ENCODE measurements around the gene CCDC85A. TPM values are rescaled to one million over a fixed set of nuclear protein-coding genes. Genes with fewer than 3 reads are reported as not detected.

CCDC85A gene
- total RNA-seq, 1 donor from 2014 or later: not detected

DNA sequence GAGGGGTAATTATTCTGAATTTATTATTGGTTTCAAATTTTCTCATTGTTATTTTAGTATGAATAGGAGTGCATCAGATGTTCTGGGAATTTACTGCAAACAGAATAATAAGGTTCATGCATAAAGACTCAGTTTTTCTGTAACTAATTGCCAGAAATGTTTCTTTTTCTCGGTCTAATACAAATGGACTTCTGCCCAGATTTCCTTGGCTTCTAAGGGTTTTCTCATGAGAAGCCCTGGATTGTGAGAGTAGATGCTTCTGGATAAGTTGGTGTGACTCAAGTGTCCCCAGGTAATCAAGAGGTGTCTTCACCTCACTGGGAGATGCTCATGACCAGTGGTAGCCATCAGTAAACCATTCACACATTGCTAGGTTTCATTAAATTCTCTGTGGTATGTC is 78.5 kb downstream of the CCDC85A start:
- intact Hi-C loops (cut with micrococcal nuclease): no loop called here
- H3K4me1 Mint-ChIP-seq (ENCODE audit: low read depth): no peaks in the 10 kb centered on the region
- H3K27ac Mint-ChIP-seq: no peak overlapping the region
- no peaks in the 10 kb centered on the region for H3K27me3 Mint-ChIP-seq (ENCODE audit: low read depth)
- no peak for DNase-seq (ENCODE audit: low spot score)
- H3K4me3 Mint-ChIP-seq (ENCODE audit: low read depth): no peak overlapping the region
- no peaks in the 10 kb centered on the region for H3K36me3 Mint-ChIP-seq (ENCODE audit: low read depth)
- H3K9me3 Mint-ChIP-seq: peaks cover 7% of the 10 kb centered on the region

DNA sequence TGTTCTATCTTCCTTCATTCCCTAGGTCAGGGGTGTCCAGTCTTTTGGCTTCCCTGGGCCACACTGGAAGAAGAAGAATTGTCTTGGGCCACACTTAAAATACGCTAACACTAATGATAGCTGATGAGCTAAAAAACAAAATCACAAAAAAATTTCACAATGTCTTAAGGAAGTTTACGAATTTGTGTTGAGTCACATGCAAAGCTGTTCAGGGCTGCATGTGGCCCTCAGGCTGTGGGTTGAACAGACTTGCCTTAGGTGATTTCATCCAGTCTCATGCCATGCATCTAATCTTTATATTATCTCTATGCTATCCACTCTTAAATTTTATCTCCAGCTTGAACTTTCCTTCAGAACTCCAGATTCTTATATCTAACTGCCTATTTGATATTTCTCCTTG is 80.1 kb downstream of the CCDC85A start:
- no peak for DNase-seq (ENCODE audit: low spot score)
- no peak overlapping the region for H3K4me3 Mint-ChIP-seq (ENCODE audit: low read depth)
- peaks cover 7% of the 10 kb centered on the region for H3K9me3 Mint-ChIP-seq
- H3K4me1 Mint-ChIP-seq (ENCODE audit: low read depth): no peaks in the 10 kb centered on the region
- H3K36me3 Mint-ChIP-seq (ENCODE audit: low read depth): no peaks in the 10 kb centered on the region
- no peaks in the 10 kb centered on the region for H3K27me3 Mint-ChIP-seq (ENCODE audit: low read depth)
- intact Hi-C loops (cut with micrococcal nuclease): no loop called here
- no peak overlapping the region for H3K27ac Mint-ChIP-seq

DNA sequence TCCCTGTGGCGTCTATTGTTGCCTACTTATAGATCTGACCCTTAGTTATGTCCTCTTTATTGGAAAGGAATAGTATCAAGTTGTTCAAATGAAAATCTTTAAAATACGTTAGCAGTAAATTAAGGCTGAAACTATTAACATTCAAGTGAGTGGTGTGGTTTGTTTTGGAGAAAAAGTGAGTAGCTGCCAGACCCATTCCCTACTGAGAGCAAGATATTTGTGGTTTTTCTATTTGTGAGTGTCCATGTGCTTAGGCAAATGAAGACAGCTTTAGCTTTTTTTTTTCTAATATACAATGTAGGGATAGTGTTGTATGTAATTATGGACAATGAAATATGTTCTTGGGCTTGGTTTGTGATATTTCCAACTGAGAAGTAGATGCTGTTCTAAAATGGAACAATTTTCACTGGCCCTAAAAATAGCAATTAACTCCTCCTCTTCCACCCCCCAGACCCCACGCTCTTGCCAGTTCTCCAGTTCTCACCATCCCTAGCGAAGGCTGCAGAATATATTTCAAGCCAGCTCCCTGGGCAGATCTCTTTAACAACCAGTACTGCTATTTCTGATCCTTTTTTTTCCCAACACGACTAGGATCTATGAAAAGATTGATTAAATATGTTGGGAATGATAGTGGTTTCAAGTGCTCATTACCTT is 83.1 kb downstream of the CCDC85A start:
- Mint-ChIP-seq H3K27ac (no peak overlapping the region), H3K4me1 (ENCODE audit: low read depth) (no peaks in the 10 kb centered on the region), H3K36me3 (ENCODE audit: low read depth) (no peaks in the 10 kb centered on the region), H3K27me3 (ENCODE audit: low read depth) (no peaks in the 10 kb centered on the region), H3K9me3 (peaks cover 7% of the 10 kb centered on the region), H3K4me3 (ENCODE audit: low read depth) (no peak overlapping the region)
- DNase-seq (ENCODE audit: low spot score): no peak
- intact Hi-C loops (cut with micrococcal nuclease): no loop called here

DNA sequence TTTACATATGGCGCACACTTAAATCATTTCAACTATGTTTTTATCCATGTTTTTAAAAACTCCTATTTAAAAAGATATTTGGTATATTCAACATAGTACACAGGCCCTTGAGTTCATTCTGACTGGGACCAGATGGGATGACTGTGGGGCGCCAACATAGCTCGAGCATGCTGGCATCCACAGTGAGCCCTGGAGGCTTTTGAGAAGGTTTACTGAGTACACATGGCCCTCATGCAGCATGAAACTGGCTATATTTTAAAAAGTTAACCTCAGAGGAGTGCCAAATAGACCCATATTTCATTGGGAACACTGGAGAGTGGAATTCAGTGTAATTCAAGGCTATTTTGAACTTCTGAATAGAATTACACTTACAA is 83.6 kb downstream of the CCDC85A start:
- Mint-ChIP-seq H3K9me3 (peaks cover 7% of the 10 kb centered on the region), H3K4me3 (ENCODE audit: low read depth) (no peak overlapping the region), H3K4me1 (ENCODE audit: low read depth) (no peaks in the 10 kb centered on the region), H3K27me3 (ENCODE audit: low read depth) (no peaks in the 10 kb centered on the region), H3K36me3 (ENCODE audit: low read depth) (no peaks in the 10 kb centered on the region), H3K27ac (no peak overlapping the region)
- intact Hi-C loops (cut with micrococcal nuclease): no loop called here
- DNase-seq (ENCODE audit: low spot score): no peak

DNA sequence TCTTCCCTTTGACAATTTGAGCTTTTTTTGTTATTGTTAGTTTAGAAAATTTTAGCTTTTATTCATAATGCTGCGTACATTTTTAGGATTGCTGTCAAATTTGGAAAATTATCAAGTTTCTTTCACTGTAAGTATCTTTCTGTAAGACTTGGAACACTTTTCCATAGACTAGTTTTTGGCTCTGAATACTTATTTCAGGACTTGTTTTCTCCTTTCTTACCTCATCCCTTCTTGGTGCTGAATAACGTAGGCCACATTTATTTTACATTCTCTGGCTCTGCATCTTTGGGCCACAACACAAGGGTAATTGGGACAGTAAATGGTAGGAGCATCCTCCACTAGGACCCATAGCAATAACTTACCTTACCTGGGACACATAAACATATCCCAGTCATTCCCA is 85.1 kb downstream of the CCDC85A start:
- no peak for DNase-seq (ENCODE audit: low spot score)
- H3K27me3 Mint-ChIP-seq (ENCODE audit: low read depth): no peaks in the 10 kb centered on the region
- H3K27ac Mint-ChIP-seq: no peak overlapping the region
- intact Hi-C loops (cut with micrococcal nuclease): no loop called here
- no peaks in the 10 kb centered on the region for H3K36me3 Mint-ChIP-seq (ENCODE audit: low read depth)
- H3K4me1 Mint-ChIP-seq (ENCODE audit: low read depth): no peaks in the 10 kb centered on the region
- H3K9me3 Mint-ChIP-seq: peaks cover 7% of the 10 kb centered on the region
- H3K4me3 Mint-ChIP-seq (ENCODE audit: low read depth): no peak overlapping the region

DNA sequence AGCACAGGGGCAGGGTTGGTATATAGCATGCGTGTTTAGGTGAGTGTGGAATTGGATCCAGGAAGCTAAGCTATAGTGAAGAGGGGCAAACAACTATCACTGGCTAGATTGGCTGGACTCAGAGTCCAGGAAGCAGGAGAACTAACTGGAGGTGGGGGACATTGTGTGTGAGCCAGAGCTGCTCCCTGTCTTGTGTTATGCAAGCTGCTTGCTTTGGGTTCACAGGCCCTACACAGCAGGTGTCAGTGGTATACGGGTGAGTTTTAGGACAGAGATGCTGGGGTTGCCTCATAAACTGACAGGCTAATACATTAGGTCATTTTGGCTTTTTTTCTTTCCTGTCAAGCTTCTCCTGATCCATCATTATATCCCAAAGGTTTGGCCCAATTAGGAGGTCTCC is 87.5 kb downstream of the CCDC85A start:
- no peak for DNase-seq (ENCODE audit: low spot score)
- no peak overlapping the region for H3K27ac Mint-ChIP-seq
- H3K4me3 Mint-ChIP-seq (ENCODE audit: low read depth): no peak overlapping the region
- no peaks in the 10 kb centered on the region for H3K27me3 Mint-ChIP-seq (ENCODE audit: low read depth)
- H3K9me3 Mint-ChIP-seq: peaks cover 7% of the 10 kb centered on the region
- H3K4me1 Mint-ChIP-seq (ENCODE audit: low read depth): no peaks in the 10 kb centered on the region
- intact Hi-C loops (cut with micrococcal nuclease): no loop called here
- H3K36me3 Mint-ChIP-seq (ENCODE audit: low read depth): no peaks in the 10 kb centered on the region

DNA sequence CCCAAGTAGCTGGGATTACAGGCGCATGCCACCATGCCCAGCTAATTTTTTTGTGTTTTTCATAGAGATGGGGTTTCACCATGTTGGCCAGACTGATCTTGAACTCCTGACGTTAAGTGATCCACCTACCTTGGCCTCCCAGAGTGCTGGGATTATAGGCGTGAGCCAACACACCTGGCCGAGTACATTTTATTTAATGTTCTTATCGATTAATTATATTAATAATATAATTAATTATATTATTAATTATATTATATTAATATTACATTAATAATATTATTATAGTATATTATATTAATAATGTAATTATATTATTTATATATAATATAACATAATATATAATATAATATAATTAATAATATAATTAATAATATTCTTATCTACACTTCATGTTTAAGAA is 101.4 kb downstream of the CCDC85A start:
- intact Hi-C loops (cut with micrococcal nuclease): no loop called here
- Mint-ChIP-seq H3K27ac (no peak overlapping the region), H3K4me1 (ENCODE audit: low read depth) (no peaks in the 10 kb centered on the region), H3K27me3 (ENCODE audit: low read depth) (no peaks in the 10 kb centered on the region), H3K9me3 (peaks cover 12% of the 10 kb centered on the region), H3K36me3 (ENCODE audit: low read depth) (no peaks in the 10 kb centered on the region), H3K4me3 (ENCODE audit: low read depth) (no peak overlapping the region)
- no peak for DNase-seq (ENCODE audit: low spot score)

DNA sequence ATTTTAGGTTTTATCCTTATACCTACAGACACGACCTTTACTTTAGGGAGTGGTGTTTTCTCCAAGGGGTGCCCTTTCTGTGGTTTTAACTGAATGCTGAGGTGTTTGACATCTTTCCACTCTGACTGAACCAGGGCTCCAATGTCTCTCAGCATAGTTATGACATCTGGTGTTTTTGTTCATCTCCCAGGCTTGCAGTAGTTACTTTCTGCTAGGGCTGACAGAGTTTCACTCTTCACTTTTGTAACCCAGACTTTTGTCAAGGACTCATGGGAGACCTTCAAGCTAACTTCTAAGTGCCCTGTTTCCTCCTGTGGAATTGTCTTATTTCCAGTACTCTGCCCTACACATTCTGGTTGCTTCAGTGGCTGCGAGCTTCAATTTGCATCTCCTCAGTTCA is 103.1 kb downstream of the CCDC85A start:
- DNase-seq (ENCODE audit: low spot score): no peak
- Mint-ChIP-seq H3K9me3 (peaks cover 12% of the 10 kb centered on the region), H3K4me1 (ENCODE audit: low read depth) (no peaks in the 10 kb centered on the region), H3K36me3 (ENCODE audit: low read depth) (no peaks in the 10 kb centered on the region), H3K27ac (no peak overlapping the region), H3K4me3 (ENCODE audit: low read depth) (no peak overlapping the region), H3K27me3 (ENCODE audit: low read depth) (no peaks in the 10 kb centered on the region)
- intact Hi-C loops (cut with micrococcal nuclease): no loop called here

DNA sequence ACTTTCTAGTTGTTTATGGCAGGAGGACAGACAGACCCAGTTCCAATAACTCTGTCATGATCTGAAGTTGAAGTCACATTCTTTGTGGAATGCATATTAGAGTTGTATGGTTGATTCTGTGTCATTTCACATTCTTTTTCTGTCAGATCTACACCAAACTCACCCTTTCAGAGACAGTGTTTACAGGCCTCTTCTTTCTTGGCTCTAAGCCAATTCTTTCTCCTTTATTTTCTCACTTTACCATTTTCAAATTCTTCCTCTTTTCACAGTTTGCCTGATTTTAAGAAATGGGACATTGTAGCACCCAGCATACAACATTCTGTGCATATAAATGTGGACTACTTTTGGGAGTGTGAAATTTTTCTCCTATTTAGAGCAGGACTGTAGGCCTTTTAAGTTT is 103.7 kb downstream of the CCDC85A start:
- no peak overlapping the region for H3K4me3 Mint-ChIP-seq (ENCODE audit: low read depth)
- intact Hi-C loops (cut with micrococcal nuclease): no loop called here
- peaks cover 12% of the 10 kb centered on the region for H3K9me3 Mint-ChIP-seq

DNA sequence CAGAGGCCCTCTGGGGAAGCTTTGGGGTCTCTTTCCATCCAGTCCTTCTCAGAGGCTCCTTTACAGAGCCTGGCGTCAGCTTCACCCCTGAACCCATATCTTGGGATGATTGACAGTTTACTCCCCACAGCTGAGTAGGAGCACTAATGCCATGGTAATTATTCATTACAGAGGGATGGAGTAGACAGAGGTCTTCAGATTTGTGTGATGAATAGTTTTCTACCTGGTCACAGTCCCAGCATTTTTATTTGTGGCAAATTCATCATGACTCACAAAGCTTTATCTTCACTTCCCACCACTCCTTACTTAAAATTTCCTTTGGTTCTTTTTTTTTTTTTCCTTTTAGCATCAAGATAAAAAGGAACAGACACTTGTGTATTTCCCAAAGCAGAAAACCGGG is 104.2 kb downstream of the CCDC85A start:
- H3K27me3 Mint-ChIP-seq (ENCODE audit: low read depth): no peaks in the 10 kb centered on the region
- H3K4me1 Mint-ChIP-seq (ENCODE audit: low read depth): no peaks in the 10 kb centered on the region
- no peak for DNase-seq (ENCODE audit: low spot score)
- intact Hi-C loops (cut with micrococcal nuclease): no loop called here
- H3K27ac Mint-ChIP-seq: no peak overlapping the region
- H3K9me3 Mint-ChIP-seq: peaks cover 12% of the 10 kb centered on the region
- H3K4me3 Mint-ChIP-seq (ENCODE audit: low read depth): no peak overlapping the region
- H3K36me3 Mint-ChIP-seq (ENCODE audit: low read depth): no peaks in the 10 kb centered on the region

More for the DNA sequence above, 103.7 kb downstream of the CCDC85A start:
- Mint-ChIP-seq H3K27me3 (ENCODE audit: low read depth) (no peaks in the 10 kb centered on the region), H3K4me1 (ENCODE audit: low read depth) (no peaks in the 10 kb centered on the region), H3K27ac (no peak overlapping the region), H3K36me3 (ENCODE audit: low read depth) (no peaks in the 10 kb centered on the region)
- no peak for DNase-seq (ENCODE audit: low spot score)

DNA sequence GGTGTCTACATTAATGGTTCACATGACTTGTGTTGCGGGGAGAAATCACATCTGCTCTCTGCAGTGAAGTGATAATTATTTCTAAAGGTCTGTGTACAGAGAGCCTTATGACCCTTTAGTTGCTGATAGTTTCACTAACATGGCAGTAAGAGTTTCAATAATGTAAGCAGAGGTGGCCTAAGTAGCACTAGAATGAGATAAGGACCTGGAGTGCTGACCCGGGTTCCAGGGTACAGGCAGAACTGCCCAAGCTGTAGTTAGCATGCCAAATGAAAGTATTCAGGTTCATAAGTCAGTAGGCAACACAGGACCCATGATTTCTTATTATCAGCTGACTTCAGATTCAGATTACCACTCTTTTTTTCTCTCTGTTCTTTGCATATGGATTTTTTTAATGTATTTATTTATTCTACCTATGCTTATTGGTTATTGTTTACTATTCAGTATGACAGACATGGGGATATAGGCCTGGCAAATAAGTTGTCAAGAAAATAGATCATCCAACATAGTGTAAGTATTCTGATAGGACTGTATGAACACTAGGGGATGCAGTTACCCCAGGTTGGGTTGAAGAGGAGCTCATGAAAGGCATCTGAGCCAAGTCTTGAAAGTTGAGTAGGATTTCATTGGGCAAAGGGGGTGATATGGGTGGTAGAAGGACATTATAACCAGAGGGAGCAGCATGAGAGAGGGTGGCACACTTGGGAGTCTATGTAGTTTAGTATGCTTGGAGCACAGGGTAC is 105.2 kb downstream of the CCDC85A start:
- H3K9me3 Mint-ChIP-seq: peaks cover 12% of the 10 kb centered on the region
- intact Hi-C loops (cut with micrococcal nuclease): no loop called here
- H3K4me1 Mint-ChIP-seq (ENCODE audit: low read depth): no peaks in the 10 kb centered on the region
- H3K4me3 Mint-ChIP-seq (ENCODE audit: low read depth): no peak overlapping the region
- DNase-seq (ENCODE audit: low spot score): no peak
- H3K27ac Mint-ChIP-seq: no peak overlapping the region
- no peaks in the 10 kb centered on the region for H3K36me3 Mint-ChIP-seq (ENCODE audit: low read depth)
- H3K27me3 Mint-ChIP-seq (ENCODE audit: low read depth): no peaks in the 10 kb centered on the region

DNA sequence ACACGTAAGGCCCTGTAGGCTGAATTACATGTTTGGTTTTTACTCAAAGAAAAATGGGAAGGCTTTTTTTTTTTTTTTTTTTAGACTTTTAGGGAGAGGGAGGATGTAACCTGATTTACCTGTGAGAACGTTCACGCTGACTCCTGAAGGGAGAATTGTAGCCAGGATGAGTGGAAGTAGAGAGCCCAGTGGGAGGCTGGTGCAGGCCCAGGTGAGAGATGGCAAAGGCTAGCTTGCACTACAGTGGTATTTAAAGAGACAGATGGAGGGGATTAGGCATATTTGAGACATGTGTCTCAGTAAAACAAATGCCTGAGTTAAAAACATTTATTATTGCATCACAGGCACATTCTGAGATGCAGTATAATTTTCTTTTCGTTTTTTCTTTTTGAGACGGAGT is 107.9 kb downstream of the CCDC85A start:
- Mint-ChIP-seq H3K36me3 (ENCODE audit: low read depth) (no peaks in the 10 kb centered on the region), H3K9me3 (peaks cover 4% of the 10 kb centered on the region), H3K27ac (no peak overlapping the region), H3K4me1 (ENCODE audit: low read depth) (no peaks in the 10 kb centered on the region), H3K4me3 (ENCODE audit: low read depth) (no peak overlapping the region), H3K27me3 (ENCODE audit: low read depth) (no peaks in the 10 kb centered on the region)
- no peak for DNase-seq (ENCODE audit: low spot score)
- intact Hi-C loops (cut with micrococcal nuclease): no loop called here

DNA sequence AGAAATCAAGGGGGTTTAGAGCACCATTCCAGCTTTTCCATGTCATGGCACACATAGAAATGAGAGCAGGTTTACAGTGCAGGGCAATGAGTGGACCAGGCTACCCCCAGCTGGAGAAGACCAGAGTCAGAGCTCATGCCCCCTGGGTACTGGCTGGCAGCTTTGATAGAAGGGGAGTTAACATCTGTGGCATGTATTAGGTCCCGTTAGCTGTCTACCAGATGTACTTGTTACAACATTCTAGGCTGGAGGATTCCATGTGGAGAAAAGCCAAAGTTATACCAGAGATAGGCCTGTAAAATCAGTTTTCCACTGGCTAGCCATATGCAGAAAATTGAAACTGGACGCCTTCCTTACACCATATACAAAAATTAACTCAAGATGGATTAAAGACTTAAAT is 109.2 kb downstream of the CCDC85A start:
- no peaks in the 10 kb centered on the region for H3K4me1 Mint-ChIP-seq (ENCODE audit: low read depth)
- no peak for DNase-seq (ENCODE audit: low spot score)
- intact Hi-C loops (cut with micrococcal nuclease): no loop called here
- no peaks in the 10 kb centered on the region for H3K27me3 Mint-ChIP-seq (ENCODE audit: low read depth)
- no peaks in the 10 kb centered on the region for H3K36me3 Mint-ChIP-seq (ENCODE audit: low read depth)
- no peak overlapping the region for H3K27ac Mint-ChIP-seq
- no peak overlapping the region for H3K4me3 Mint-ChIP-seq (ENCODE audit: low read depth)
- H3K9me3 Mint-ChIP-seq: peaks cover 4% of the 10 kb centered on the region
